ENCODE data around the gene FBH1.
"Not testable (repeated sequence)": the region's sequence is repeated elsewhere in the genome, so short reads cannot be mapped to it uniquely, and the experiment has no call there.

Gene FBH1

DNA sequence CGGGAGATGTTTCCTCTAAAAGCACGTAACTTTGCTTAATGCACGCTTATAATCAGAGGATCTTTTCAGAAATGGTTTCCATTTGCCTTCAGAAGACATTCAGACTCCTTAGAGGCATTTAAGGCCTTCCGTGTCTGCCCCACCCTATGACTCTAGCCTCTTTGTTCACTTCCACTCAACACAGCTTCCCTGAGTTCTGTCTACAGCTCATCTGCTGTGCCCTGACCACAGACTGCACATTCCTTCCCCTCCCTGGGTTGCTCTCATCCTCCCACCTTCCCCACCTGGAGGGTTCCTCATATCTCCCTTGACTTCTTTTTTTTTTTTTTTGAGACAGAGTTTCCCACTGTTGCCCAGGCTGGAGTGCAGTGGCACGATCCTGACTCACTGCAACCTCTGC, 16.6 kb downstream of the FBH1 start:
- TF ChIP-seq, protein P1, sequence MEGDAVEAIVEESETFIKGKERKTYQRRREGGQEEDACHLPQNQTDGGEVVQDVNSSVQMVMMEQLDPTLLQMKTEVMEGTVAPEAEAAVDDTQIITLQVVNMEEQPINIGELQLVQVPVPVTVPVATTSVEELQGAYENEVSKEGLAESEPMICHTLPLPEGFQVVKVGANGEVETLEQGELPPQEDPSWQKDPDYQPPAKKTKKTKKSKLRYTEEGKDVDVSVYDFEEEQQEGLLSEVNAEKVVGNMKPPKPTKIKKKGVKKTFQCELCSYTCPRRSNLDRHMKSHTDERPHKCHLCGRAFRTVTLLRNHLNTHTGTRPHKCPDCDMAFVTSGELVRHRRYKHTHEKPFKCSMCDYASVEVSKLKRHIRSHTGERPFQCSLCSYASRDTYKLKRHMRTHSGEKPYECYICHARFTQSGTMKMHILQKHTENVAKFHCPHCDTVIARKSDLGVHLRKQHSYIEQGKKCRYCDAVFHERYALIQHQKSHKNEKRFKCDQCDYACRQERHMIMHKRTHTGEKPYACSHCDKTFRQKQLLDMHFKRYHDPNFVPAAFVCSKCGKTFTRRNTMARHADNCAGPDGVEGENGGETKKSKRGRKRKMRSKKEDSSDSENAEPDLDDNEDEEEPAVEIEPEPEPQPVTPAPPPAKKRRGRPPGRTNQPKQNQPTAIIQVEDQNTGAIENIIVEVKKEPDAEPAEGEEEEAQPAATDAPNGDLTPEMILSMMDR (IDR thresholded peaks at IDR 0.05; ENCODE audit: insufficient read depth, low read length, missing control alignments): no peak
- POLR2A ChIA-PET: no interaction called here

DNA sequence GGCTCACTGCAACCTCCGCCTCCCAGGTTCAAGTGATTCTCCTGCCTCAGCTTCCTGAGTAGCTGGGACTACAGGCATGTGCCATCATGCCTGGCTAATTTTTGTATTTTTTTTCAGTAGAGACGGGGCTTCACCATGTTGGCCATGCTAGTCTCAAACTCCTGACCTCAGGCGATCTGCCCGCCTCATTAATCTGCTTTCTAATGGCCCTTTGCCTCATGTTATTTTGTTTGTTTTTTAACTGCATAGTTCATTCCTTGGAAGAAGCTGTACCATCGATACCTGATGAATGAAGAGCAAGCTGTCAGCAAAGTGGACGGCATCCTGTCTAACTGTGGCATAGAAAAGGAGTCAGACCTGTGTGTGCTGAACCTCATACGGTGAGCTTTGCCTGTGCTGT, 18.6 kb downstream of the FBH1 start:
- POLR2A ChIA-PET; H3K4me3 ChIP-seq (ENCODE audit: low read depth, low read length); CTCF ChIA-PET; DNase-seq (ENCODE audit: low read depth, low spot score): not testable (repeated sequence)

More for the DNA sequence above, 16.6 kb downstream of the FBH1 start:
- no peak overlapping the region for H3K4me3 ChIP-seq (ENCODE audit: low read depth, low read length)
- CTCF ChIA-PET: no interaction called here
- DNase-seq (ENCODE audit: low read depth, low spot score): no peak

DNA sequence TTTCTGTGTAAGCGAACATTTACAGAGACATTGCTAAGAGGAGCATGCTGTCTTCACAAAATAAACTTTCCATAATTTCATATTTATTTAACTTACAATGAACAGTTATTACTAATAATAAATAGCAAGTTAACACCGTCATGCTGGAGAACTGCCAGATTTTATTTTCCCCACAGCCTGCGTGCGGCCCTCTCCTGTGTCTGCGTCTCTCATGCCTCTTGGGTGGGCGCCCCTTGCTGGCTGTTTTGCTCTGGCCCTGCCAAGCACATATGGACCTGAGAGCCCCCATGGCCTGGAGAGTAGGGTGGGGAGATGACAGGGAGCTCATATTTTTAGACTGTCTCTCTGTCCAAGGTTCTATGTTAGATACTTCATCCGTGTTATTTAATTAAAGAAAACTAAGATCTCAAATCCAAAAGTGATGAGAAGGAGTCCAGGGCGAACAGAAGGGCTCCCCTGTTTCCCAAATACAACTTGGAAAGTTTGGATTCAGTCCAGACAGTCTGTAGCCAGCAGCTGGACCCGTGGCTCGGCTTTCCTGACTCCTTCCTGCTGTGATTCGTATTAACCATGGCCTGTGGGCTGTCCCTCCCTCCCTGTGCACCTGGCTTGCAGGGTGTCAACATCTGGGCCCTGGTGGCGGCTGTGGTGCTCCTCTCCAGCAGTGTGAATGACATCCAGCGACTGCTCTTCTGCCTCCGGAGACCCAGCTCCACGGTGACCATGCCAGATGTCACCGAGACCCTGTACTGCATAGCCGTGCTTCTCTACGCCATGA, 20.5 kb downstream of the FBH1 start:
- DNase-seq (ENCODE audit: low read depth, low spot score): no peak
- TF ChIP-seq, protein P1 (IDR thresholded peaks at IDR 0.05; ENCODE audit: insufficient read depth, low read length, missing control alignments): no peak
- CTCF ChIA-PET: no interaction called here
- POLR2A ChIA-PET: no interaction called here
- H3K4me3 ChIP-seq (ENCODE audit: low read depth, low read length): no peak overlapping the region

DNA sequence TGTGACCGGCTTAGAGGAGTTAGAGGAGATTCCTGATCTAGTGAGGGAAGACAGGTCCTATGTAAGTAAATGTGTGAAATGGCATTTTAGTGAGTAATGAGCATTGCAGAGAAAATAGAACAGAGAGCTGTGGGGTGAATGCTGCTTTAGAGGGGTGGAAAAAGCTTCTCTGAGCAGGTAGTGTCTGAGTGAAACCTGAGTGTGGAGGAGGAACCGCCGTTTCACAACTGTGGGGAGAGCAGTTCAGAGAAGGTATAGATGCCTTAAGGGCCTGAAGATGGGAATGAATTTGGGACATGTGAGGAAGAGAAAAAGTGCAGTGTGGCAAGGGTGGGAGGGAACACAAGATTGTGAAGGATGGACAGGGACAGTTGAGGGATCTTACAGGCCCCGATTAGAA, 21.6 kb downstream of the FBH1 start:
- POLR2A ChIA-PET: interaction anchor here (0.7 kb wide), 1 partner anchor 16 kb away, joined by 3 read pairs; no protein-coding TSS in a partner anchor
- DNase-seq (ENCODE audit: low read depth, low spot score): no peak
- no peak overlapping the region for H3K4me3 ChIP-seq (ENCODE audit: low read depth, low read length)
- TF ChIP-seq, protein P1 (IDR thresholded peaks at IDR 0.05; ENCODE audit: insufficient read depth, low read length, missing control alignments): no peak
- CTCF ChIA-PET: no interaction called here

DNA sequence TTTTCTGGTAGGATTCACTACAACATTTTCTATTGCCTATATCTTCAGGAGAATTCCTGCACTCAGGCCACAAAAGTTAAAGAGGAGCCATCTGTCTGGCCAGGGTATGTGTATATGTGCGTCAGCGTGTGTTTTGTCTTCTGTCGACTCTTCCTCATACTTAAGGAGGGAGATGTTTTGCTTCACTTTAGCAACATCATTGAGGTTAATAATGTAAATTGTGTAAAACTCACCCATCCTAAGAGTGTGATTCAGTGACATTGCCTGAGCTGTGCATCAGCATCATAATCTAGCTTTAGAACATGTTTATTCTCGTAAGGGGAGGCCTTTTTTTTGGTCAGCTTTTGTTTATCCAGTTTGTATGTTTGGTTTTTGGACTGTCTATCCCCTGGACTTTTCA, 23.7 kb downstream of the FBH1 start:
- no peak for DNase-seq (ENCODE audit: low read depth, low spot score)
- H3K4me3 ChIP-seq (ENCODE audit: low read depth, low read length): no peak overlapping the region
- POLR2A ChIA-PET: no interaction called here
- TF ChIP-seq, protein P1 (IDR thresholded peaks at IDR 0.05; ENCODE audit: insufficient read depth, low read length, missing control alignments): no peak
- CTCF ChIA-PET: no interaction called here

DNA sequence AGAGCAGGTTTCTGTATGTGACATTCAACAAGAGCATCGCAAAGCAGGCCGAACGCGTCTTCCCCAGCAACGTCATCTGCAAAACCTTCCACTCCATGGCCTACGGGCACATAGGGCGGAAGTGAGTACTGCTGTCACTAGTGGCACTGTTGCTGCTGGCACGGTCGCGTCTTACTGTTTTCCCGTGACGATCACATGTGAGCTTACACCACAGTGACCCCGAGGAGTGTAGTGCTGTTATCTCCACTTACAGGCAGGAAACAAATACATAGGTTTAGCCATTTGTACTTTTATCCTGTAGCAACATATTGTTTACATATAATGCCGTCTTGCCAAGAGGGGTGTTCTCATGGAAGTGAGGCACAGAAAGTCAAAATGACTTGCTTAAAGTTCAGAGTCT, 25.4 kb downstream of the FBH1 start:
- TF ChIP-seq, protein P1 (IDR thresholded peaks at IDR 0.05; ENCODE audit: insufficient read depth, low read length, missing control alignments): no peak
- ChIA-PET CTCF (no interaction called here), POLR2A (no interaction called here)
- H3K4me3 ChIP-seq (ENCODE audit: low read depth, low read length): no peak overlapping the region
- no peak for DNase-seq (ENCODE audit: low read depth, low spot score)

DNA sequence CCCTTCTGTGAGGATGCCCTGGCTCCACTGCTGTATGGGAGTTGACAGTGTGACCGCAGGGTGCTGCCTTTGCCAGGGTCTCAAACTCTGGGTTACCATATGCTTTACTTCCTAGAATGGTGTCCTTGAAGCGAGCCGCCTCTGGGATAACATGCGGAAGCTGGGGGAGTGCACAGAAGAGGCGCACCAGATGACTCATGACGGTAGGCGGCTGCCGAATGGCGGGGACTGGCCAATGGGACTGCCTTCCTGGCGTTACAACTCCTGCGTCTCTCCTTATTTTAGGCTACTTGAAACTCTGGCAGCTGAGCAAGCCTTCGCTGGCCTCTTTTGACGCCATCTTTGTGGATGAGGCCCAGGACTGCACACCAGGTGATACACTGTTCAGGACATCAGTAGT, 27.3 kb downstream of the FBH1 start:
- TF ChIP-seq, protein P1 (IDR thresholded peaks at IDR 0.05; ENCODE audit: insufficient read depth, low read length, missing control alignments): no peak
- POLR2A ChIA-PET: no interaction called here
- DNase-seq (ENCODE audit: low read depth, low spot score): no peak
- CTCF ChIA-PET: no interaction called here
- no peak overlapping the region for H3K4me3 ChIP-seq (ENCODE audit: low read depth, low read length)
